Spleen (tissue), 7 donors: ENCODE measurements around the gene RARS2.
"Not testable (repeated sequence)": the region's sequence is repeated elsewhere in the genome, so short reads cannot be mapped to it uniquely, and the experiment has no call there.

ENCODE experiments used
- CTCF ChIP-seq, 11 experiments: fragments of 200-600 bp in 7 of 11; fragments of 450-650 bp in 4 of 11; sonication (generic) in 4 of 11; IDR thresholded peaks in 8 of 11; conservative IDR thresholded peaks in 3 of 11; 1 replicate in 7 of 11; 2 replicates in 4 of 11; pipeline versions ENCODE4 v1.4.0 to v1.8.0; 2016 to 2021; ENCODE audit warnings: antibody characterized with exemption in 11 of 11, inconsistent platforms in 4 of 11, mild to moderate bottlenecking in 1 of 11
- POLR2A ChIP-seq, 3 donors: fragments of 450-650 bp; IDR thresholded peaks; one replicate each; pipeline ENCODE4 v1.5.1; 2017; ENCODE audit warnings: antibody characterized with exemption in 3 of 3, mild to moderate bottlenecking in 1 of 3
- donor health status: DM: no; HTN: no; CAD: no; lungs with moderate emphysema.
- donor health status: DM: no; HTN: no; CAD: no.
- donor health status: DM: no; HTN: no; CAD: no.

- TF ChIP-seq CTCF (IDR thresholded peaks at IDR 0.05 in 8 of 11, conservative IDR thresholded peaks at IDR 0.05 in 3 of 11); POLR2A (IDR thresholded peaks at IDR 0.05): not testable (repeated sequence)
Observed at GRCh38 chr6:87489326-87489725, 100.5 kb downstream of the RARS2 start.
